HEK293T (cell line): ENCODE results near the gene CTNNAL1.

ENCODE experiments used
- CTCF ChIA-PET: fragments of 350-600 bp; formaldehyde crosslinking; extraction: SDS; loops from one replicate; lab custom pipeline; 2021; ENCODE audit warnings: antibody characterized with exemption, inconsistent platforms; lab: Yijun Ruan, JAX
- POLR2A ChIA-PET: fragments of 350-600 bp; formaldehyde crosslinking; extraction: SDS; loops from one replicate; lab custom pipeline; 2020; ENCODE audit warnings: antibody characterized with exemption, inconsistent platforms; lab: Yijun Ruan, JAX
- DNase-seq: peaks from one replicate; pipeline ENCODE4 v3.0.0; 2012; ENCODE audit warnings: mixed read lengths; ENCODE audit errors: extremely low spot score
- ARNT ChIP-seq: fragments of 450-650 bp; IDR thresholded peaks from 2 replicates; pipeline ENCODE4 v1.6.1; 2017; ENCODE audit warnings: mild to moderate bottlenecking
- BHLHE40 ChIP-seq: fragments of 450-650 bp; IDR thresholded peaks from 2 replicates; pipeline ENCODE4 v1.6.1; 2016; ENCODE audit warnings: mild to moderate bottlenecking, moderate library complexity, borderline replicate concordance
- CTBP1 ChIP-seq: fragments of 450-650 bp; IDR thresholded peaks from 2 replicates; pipeline ENCODE4 v1.6.1; 2016; ENCODE audit warnings: borderline replicate concordance
- ELF4 ChIP-seq: fragments of 450-650 bp; IDR thresholded peaks from 2 replicates; pipeline ENCODE4 v1.6.1; 2017; ENCODE audit warnings: antibody characterized with exemption
- FOXA1 ChIP-seq: fragments of 450-650 bp; IDR thresholded peaks from 2 replicates; pipeline ENCODE4 v1.6.1; 2016; ENCODE audit warnings: mild to moderate bottlenecking
- FOXK2 ChIP-seq: fragments of 450-650 bp; IDR thresholded peaks from 2 replicates; pipeline ENCODE4 v1.6.1; 2016; ENCODE audit warnings: mild to moderate bottlenecking
- FOXM1 ChIP-seq: fragments of 450-650 bp; IDR thresholded peaks from 2 replicates; pipeline ENCODE4 v1.6.1; 2017; ENCODE audit warnings: mild to moderate bottlenecking, borderline replicate concordance
- HDGF ChIP-seq: fragments of 450-650 bp; IDR thresholded peaks from 2 replicates; pipeline ENCODE4 v1.6.1; 2017; ENCODE audit warnings: antibody characterized with exemption, borderline replicate concordance
- L3MBTL2 ChIP-seq: fragments of 450-650 bp; conservative IDR thresholded peaks from 2 replicates; pipeline ENCODE4 v1.6.1; 2016; ENCODE audit warnings: mild to moderate bottlenecking
- LEF1 ChIP-seq: fragments of 450-650 bp; IDR thresholded peaks from 2 replicates; pipeline ENCODE4 v1.6.1; 2017; ENCODE audit warnings: mild to moderate bottlenecking, borderline replicate concordance
- NFRKB ChIP-seq: fragments of 450-650 bp; IDR thresholded peaks from 2 replicates; pipeline ENCODE4 v1.6.1; 2016; ENCODE audit warnings: mild to moderate bottlenecking, moderate library complexity
- PKNOX1 ChIP-seq: fragments of 450-650 bp; IDR thresholded peaks from 2 replicates; pipeline ENCODE4 v1.6.1; 2016
- SP1 ChIP-seq: fragments of 450-650 bp; IDR thresholded peaks from 2 replicates; pipeline ENCODE4 v1.6.1; 2017
- SUZ12 ChIP-seq: fragments of 450-650 bp; IDR thresholded peaks from 2 replicates; pipeline ENCODE4 v1.6.1; 2016; ENCODE audit warnings: mild to moderate bottlenecking
- TARDBP ChIP-seq: fragments of 450-650 bp; IDR thresholded peaks from 2 replicates; pipeline ENCODE4 v1.6.1; 2016
- ZNF384 ChIP-seq: fragments of 450-650 bp; IDR thresholded peaks from 2 replicates; pipeline ENCODE4 v1.6.1; 2016

Gene CTNNAL1

GRCh38 chr9:108950168-108950567, 63.1 kb downstream of the CTNNAL1 start:
- POLR2A ChIA-PET: no interaction called here
- DNase-seq: no peak
- CTCF ChIA-PET: interaction anchor here (1.4 kb wide), 1 partner anchor 10 kb away, joined by 3 read pairs; no protein-coding TSS in a partner anchor
- no peak for TF ChIP-seq ZNF384
- no peak for TF ChIP-seq FOXM1
- no peak for TF ChIP-seq TARDBP
- TF ChIP-seq SP1: no peak
- no peak for TF ChIP-seq ELF4
- TF ChIP-seq ARNT: no peak

DNA sequence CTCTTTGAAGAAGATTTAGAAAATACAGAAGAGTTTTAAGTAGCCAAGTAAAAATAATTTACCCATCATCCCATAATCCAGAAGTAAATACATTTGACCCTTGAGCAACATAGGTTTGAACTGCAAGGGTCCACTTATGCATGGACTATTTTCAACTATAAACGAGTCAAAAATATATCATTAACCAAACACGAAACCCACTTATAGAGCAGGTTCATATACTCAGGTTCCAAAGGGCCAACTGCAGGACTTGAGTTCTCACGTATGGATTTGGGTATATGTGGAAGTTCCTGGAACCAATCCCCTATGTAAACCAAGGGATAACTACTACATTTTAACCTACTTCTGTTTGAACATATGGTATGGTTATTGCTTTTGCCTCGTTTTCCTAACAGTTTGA, 73.3 kb downstream of the CTNNAL1 start:
- ChIA-PET CTCF (no interaction called here), POLR2A (no interaction called here)
- DNase-seq: no peak
- TF ChIP-seq FOXA1 (no peak), CTBP1 (no peak), FOXM1 (no peak), BHLHE40 (no peak), ELF4 (no peak), L3MBTL2 (no peak), ZNF384 (no peak), NFRKB (no peak), SP1 (no peak), HDGF (no peak), PKNOX1 (no peak), LEF1 (no peak), SUZ12 (no peak), FOXK2 (no peak), ARNT (no peak), TARDBP (no peak)

- ChIA-PET CTCF (no interaction called here), POLR2A (no interaction called here)
- no peak for DNase-seq
- no peak for TF ChIP-seq SUZ12
- TF ChIP-seq PKNOX1: peak; percentile 45
Observed at GRCh38 chr9:108937561-108938305, 75.6 kb downstream of the CTNNAL1 start.

DNA sequence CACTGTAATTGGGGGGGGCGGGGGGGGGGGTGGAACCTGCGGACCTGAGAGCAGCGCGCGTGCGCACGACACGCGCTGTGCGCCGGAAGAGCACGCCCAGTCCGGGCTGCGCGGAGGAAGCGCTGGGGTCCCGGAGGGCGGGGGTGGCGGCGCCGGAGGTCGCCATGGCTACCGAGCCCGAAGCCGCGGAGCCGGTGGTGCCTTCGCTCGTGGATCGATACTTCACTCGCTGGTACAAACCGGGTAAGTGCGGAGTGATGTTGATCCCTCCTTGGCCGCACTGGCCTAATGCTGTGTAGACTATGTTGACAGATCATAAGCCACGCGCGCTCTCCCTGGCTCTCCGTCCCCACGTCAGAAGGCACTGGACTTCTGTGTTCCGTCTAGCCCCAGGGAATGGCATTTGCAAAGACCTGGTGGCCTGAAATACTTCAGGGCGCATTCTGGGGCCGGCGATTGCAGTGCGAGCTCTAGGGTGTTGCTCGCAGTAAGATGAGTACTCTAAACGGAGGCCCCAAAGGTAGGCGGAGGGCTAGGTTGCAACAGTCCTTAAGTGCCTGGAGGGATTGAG, 78.9 kb downstream of the CTNNAL1 start, which contains the start of gene ABITRAM:
Gene ABITRAM, plus strand, starts transcription at position 78 of the 571 bp plus-strand sequence. Its CDS starts 87 bp downstream, at position 165.
- no peak for TF ChIP-seq SP1
- TF ChIP-seq HDGF: no peak
- TF ChIP-seq FOXA1: no peak
- no peak for TF ChIP-seq BHLHE40
- no peak for TF ChIP-seq TARDBP
- TF ChIP-seq ZNF384: no peak
- TF ChIP-seq ARNT: no peak
- TF ChIP-seq LEF1: no peak
- no peak for TF ChIP-seq L3MBTL2
- no peak for TF ChIP-seq SUZ12
- no peak for TF ChIP-seq NFRKB
- TF ChIP-seq FOXM1: no peak
- POLR2A ChIA-PET: no interaction called here
- CTCF ChIA-PET: no interaction called here

GRCh38 chr9:108933718-108934322, 79.5 kb downstream of the CTNNAL1 start, which contains the start of gene ELP1:
Gene ELP1, minus strand, starts transcription at chr9:108934124. Its CDS starts 2,978 bp downstream, at chr9:108931146.
- ChIA-PET CTCF (no interaction called here), POLR2A (no interaction called here)
- DNase-seq: peak; percentile 92
- TF ChIP-seq TARDBP (no peak), ARNT (no peak), ZNF384 (no peak), HDGF (no peak), LEF1 (no peak), FOXK2 (no peak), SP1 (no peak), PKNOX1 (no peak), NFRKB (no peak), BHLHE40 (no peak), FOXA1 (no peak), L3MBTL2 (peak; percentile 51), FOXM1 (peak; percentile 59; the same call in 1 of the 2 replicates), ELF4 (no peak), CTBP1 (peak; percentile 42; the same call in 1 of the 2 replicates), SUZ12 (no peak)

More for the DNA sequence above, 78.9 kb downstream of the CTNNAL1 start, which contains the start of gene ABITRAM:
- peak; percentile 92 for DNase-seq

DNA sequence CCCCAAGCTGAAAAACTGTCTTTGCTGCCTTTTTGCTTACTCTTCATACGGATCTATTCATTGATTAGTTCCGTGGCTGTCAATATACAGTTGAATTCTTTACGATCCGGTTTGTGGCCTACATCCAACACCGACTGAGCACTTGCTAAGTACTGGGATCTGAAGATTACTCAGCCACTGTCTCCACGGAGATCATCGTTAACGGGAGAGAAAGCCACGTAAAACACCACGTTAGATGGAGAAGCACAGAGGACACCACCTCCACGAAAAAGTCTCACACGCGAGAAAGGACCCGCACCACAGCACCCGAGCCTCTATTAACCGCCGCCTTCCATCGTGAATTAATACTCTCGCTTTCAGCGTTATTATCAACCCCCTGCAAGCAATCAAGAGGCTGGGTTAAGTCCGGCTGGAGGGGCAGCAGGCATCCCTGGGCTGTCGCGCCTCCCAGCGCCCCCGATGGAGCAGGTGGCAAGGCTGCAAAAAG, 80.0 kb downstream of the CTNNAL1 start:
- TF ChIP-seq PKNOX1 (no peak), CTBP1 (no peak), NFRKB (no peak)
- POLR2A ChIA-PET: no interaction called here
- DNase-seq: peak; percentile 37
- CTCF ChIA-PET: no interaction called here
